ENCODE measurements around the gene TRIM36. TPM values are rescaled to one million over a fixed set of nuclear protein-coding genes. Genes with fewer than 3 reads are reported as not detected.

TRIM36 gene
- polyA plus RNA-seq, 2 donors: 0.20 to 0.37 TPM

- H3K27ac ChIP-seq (ENCODE audit: low read depth in 2 of 2, low read length in 1 of 2): no peak overlapping the region
- WGBS, 2 donors: 2% methylated on average over 39 to 41 of the region's 41 CpGs
- H3K4me3 ChIP-seq (ENCODE audit: low read depth in 1 of 2, low read length in 2 of 2): peak overlapping the region; percentile 68 to 78
- peaks cover 0 to 8% of the 10 kb centered on the region in 2 donors for H3K27me3 ChIP-seq (ENCODE audit: control insufficient read depth in 1 of 2, insufficient read depth in 2 of 2, low read length in 2 of 2)
- H3K4me1 ChIP-seq (ENCODE audit: control insufficient read depth in 2 of 2, insufficient read depth in 2 of 2, low read length in 1 of 2): peaks cover 2 to 3% of the 10 kb centered on the region in 2 donors
- H3K9me3 ChIP-seq (ENCODE audit: control insufficient read depth in 2 of 2, insufficient read depth in 1 of 2, low read depth in 1 of 2, low read length in 1 of 2): peaks cover 0 to 11% of the 10 kb centered on the region in 2 donors
- H3K36me3 ChIP-seq (ENCODE audit: control insufficient read depth in 2 of 2, insufficient read depth in 2 of 2, low read length in 1 of 2): no peaks in the 10 kb centered on the region
Observed at GRCh38 chr5:115168829-115169486, 750 bp downstream of the TRIM36 start.

GRCh38 chr5:115166744-115167393 is 2.8 kb downstream of the TRIM36 start:
- Histone ChIP-seq H3K27ac (ENCODE audit: low read depth in 2 of 2, low read length in 1 of 2) (no peak overlapping the region), H3K4me3 (ENCODE audit: low read depth in 1 of 2, low read length in 2 of 2) (no peak overlapping the region), H3K36me3 (ENCODE audit: control insufficient read depth in 2 of 2, insufficient read depth in 2 of 2, low read length in 1 of 2) (no peaks in the 10 kb centered on the region), H3K9me3 (ENCODE audit: control insufficient read depth in 2 of 2, insufficient read depth in 1 of 2, low read depth in 1 of 2, low read length in 1 of 2) (peaks cover 0 to 11% of the 10 kb centered on the region in 2 donors), H3K4me1 (ENCODE audit: control insufficient read depth in 2 of 2, insufficient read depth in 2 of 2, low read length in 1 of 2) (peaks cover 2 to 3% of the 10 kb centered on the region in 2 donors), H3K27me3 (ENCODE audit: control insufficient read depth in 1 of 2, insufficient read depth in 2 of 2, low read length in 2 of 2) (peaks cover 0 to 7% of the 10 kb centered on the region in 2 donors)
- 96 to 97% methylated on average over 11 to 12 of the region's 12 CpGs for WGBS, 2 donors

- H3K4me1 ChIP-seq (ENCODE audit: control insufficient read depth in 2 of 2, insufficient read depth in 2 of 2, low read length in 1 of 2): peaks cover 2 to 3% of the 10 kb centered on the region in 2 donors
- 78 to 86% methylated on average over 5 of the region's 5 CpGs for WGBS, 2 donors
- H3K27me3 ChIP-seq (ENCODE audit: control insufficient read depth in 1 of 2, insufficient read depth in 2 of 2, low read length in 2 of 2): peaks cover 0 to 7% of the 10 kb centered on the region in 2 donors
- no peaks in the 10 kb centered on the region for H3K36me3 ChIP-seq (ENCODE audit: control insufficient read depth in 2 of 2, insufficient read depth in 2 of 2, low read length in 1 of 2)
- no peak overlapping the region for H3K4me3 ChIP-seq (ENCODE audit: low read depth in 1 of 2, low read length in 2 of 2)
- peaks cover 0 to 11% of the 10 kb centered on the region in 2 donors for H3K9me3 ChIP-seq (ENCODE audit: control insufficient read depth in 2 of 2, insufficient read depth in 1 of 2, low read depth in 1 of 2, low read length in 1 of 2)
- no peak overlapping the region for H3K27ac ChIP-seq (ENCODE audit: low read depth in 2 of 2, low read length in 1 of 2)
Observed at GRCh38 chr5:115165790-115166189, 3.9 kb downstream of the TRIM36 start.

- Histone ChIP-seq H3K27me3 (ENCODE audit: control insufficient read depth in 1 of 2, insufficient read depth in 2 of 2, low read length in 2 of 2) (no peaks in the 10 kb centered on the region), H3K36me3 (ENCODE audit: control insufficient read depth in 2 of 2, insufficient read depth in 2 of 2, low read length in 1 of 2) (no peaks in the 10 kb centered on the region), H3K27ac (ENCODE audit: low read depth in 2 of 2, low read length in 1 of 2) (no peak overlapping the region), H3K9me3 (ENCODE audit: control insufficient read depth in 2 of 2, insufficient read depth in 1 of 2, low read depth in 1 of 2, low read length in 1 of 2) (peaks cover 0 to 6% of the 10 kb centered on the region in 2 donors), H3K4me3 (ENCODE audit: low read depth in 1 of 2, low read length in 2 of 2) (no peak overlapping the region), H3K4me1 (ENCODE audit: control insufficient read depth in 2 of 2, insufficient read depth in 2 of 2, low read length in 1 of 2) (no peaks in the 10 kb centered on the region)
- 77 to 82% methylated on average over 3 of the region's 3 CpGs for WGBS, 2 donors
Observed at GRCh38 chr5:115160975-115161475, 8.7 kb downstream of the TRIM36 start.

- no peak overlapping the region for H3K4me3 ChIP-seq (ENCODE audit: low read depth in 1 of 2, low read length in 2 of 2)
- no peaks in the 10 kb centered on the region for H3K4me1 ChIP-seq (ENCODE audit: control insufficient read depth in 2 of 2, insufficient read depth in 2 of 2, low read length in 1 of 2)
- H3K9me3 ChIP-seq (ENCODE audit: control insufficient read depth in 2 of 2, insufficient read depth in 1 of 2, low read depth in 1 of 2, low read length in 1 of 2): no peaks in the 10 kb centered on the region
- H3K27ac ChIP-seq (ENCODE audit: low read depth in 2 of 2, low read length in 1 of 2): no peak overlapping the region
- H3K36me3 ChIP-seq (ENCODE audit: control insufficient read depth in 2 of 2, insufficient read depth in 2 of 2, low read length in 1 of 2): no peaks in the 10 kb centered on the region
- WGBS, 2 donors: 89 to 90% methylated on average over 6 of the region's 6 CpGs
- H3K27me3 ChIP-seq (ENCODE audit: control insufficient read depth in 1 of 2, insufficient read depth in 2 of 2, low read length in 2 of 2): no peaks in the 10 kb centered on the region
Observed at GRCh38 chr5:115151208-115151805, 18.4 kb downstream of the TRIM36 start.

GRCh38 chr5:115150512-115150911 is 19.2 kb downstream of the TRIM36 start:
- Histone ChIP-seq H3K27me3 (ENCODE audit: control insufficient read depth in 1 of 2, insufficient read depth in 2 of 2, low read length in 2 of 2) (no peaks in the 10 kb centered on the region), H3K36me3 (ENCODE audit: control insufficient read depth in 2 of 2, insufficient read depth in 2 of 2, low read length in 1 of 2) (no peaks in the 10 kb centered on the region), H3K4me3 (ENCODE audit: low read depth in 1 of 2, low read length in 2 of 2) (no peak overlapping the region), H3K4me1 (ENCODE audit: control insufficient read depth in 2 of 2, insufficient read depth in 2 of 2, low read length in 1 of 2) (no peaks in the 10 kb centered on the region), H3K27ac (ENCODE audit: low read depth in 2 of 2, low read length in 1 of 2) (no peak overlapping the region), H3K9me3 (ENCODE audit: control insufficient read depth in 2 of 2, insufficient read depth in 1 of 2, low read depth in 1 of 2, low read length in 1 of 2) (no peaks in the 10 kb centered on the region)
- 84 to 86% methylated on average over 5 of the region's 5 CpGs for whole genome bisulfite sequencing, 2 donors

GRCh38 chr5:115147052-115147451 is 22.7 kb downstream of the TRIM36 start:
- Histone ChIP-seq H3K4me3 (ENCODE audit: low read depth in 1 of 2, low read length in 2 of 2) (no peak overlapping the region), H3K9me3 (ENCODE audit: control insufficient read depth in 2 of 2, insufficient read depth in 1 of 2, low read depth in 1 of 2, low read length in 1 of 2) (no peaks in the 10 kb centered on the region), H3K27me3 (ENCODE audit: control insufficient read depth in 1 of 2, insufficient read depth in 2 of 2, low read length in 2 of 2) (no peaks in the 10 kb centered on the region), H3K4me1 (ENCODE audit: control insufficient read depth in 2 of 2, insufficient read depth in 2 of 2, low read length in 1 of 2) (no peaks in the 10 kb centered on the region), H3K27ac (ENCODE audit: low read depth in 2 of 2, low read length in 1 of 2) (no peak overlapping the region), H3K36me3 (ENCODE audit: control insufficient read depth in 2 of 2, insufficient read depth in 2 of 2, low read length in 1 of 2) (no peaks in the 10 kb centered on the region)
- WGBS, 2 donors: 78 to 81% methylated on average over 5 of the region's 5 CpGs

- no peak overlapping the region for H3K27ac ChIP-seq (ENCODE audit: low read depth in 2 of 2, low read length in 1 of 2)
- no peaks in the 10 kb centered on the region for H3K4me1 ChIP-seq (ENCODE audit: control insufficient read depth in 2 of 2, insufficient read depth in 2 of 2, low read length in 1 of 2)
- WGBS, 2 donors: 84 to 86% methylated on average over 2 of the region's 2 CpGs
- no peaks in the 10 kb centered on the region for H3K9me3 ChIP-seq (ENCODE audit: control insufficient read depth in 2 of 2, insufficient read depth in 1 of 2, low read depth in 1 of 2, low read length in 1 of 2)
- H3K4me3 ChIP-seq (ENCODE audit: low read depth in 1 of 2, low read length in 2 of 2): no peak overlapping the region
- H3K36me3 ChIP-seq (ENCODE audit: control insufficient read depth in 2 of 2, insufficient read depth in 2 of 2, low read length in 1 of 2): no peaks in the 10 kb centered on the region
- no peaks in the 10 kb centered on the region for H3K27me3 ChIP-seq (ENCODE audit: control insufficient read depth in 1 of 2, insufficient read depth in 2 of 2, low read length in 2 of 2)
Observed at GRCh38 chr5:115136294-115136693, 33.4 kb downstream of the TRIM36 start.

GRCh38 chr5:115132465-115132864 is 37.2 kb downstream of the TRIM36 start:
- no peaks in the 10 kb centered on the region for H3K9me3 ChIP-seq (ENCODE audit: control insufficient read depth in 2 of 2, insufficient read depth in 1 of 2, low read depth in 1 of 2, low read length in 1 of 2)
- H3K4me1 ChIP-seq (ENCODE audit: control insufficient read depth in 2 of 2, insufficient read depth in 2 of 2, low read length in 1 of 2): no peaks in the 10 kb centered on the region
- 42 to 58% methylated on average over 2 of the region's 2 CpGs for WGBS, 2 donors
- H3K4me3 ChIP-seq (ENCODE audit: low read depth in 1 of 2, low read length in 2 of 2): no peak overlapping the region
- H3K27me3 ChIP-seq (ENCODE audit: control insufficient read depth in 1 of 2, insufficient read depth in 2 of 2, low read length in 2 of 2): no peaks in the 10 kb centered on the region
- H3K36me3 ChIP-seq (ENCODE audit: control insufficient read depth in 2 of 2, insufficient read depth in 2 of 2, low read length in 1 of 2): no peaks in the 10 kb centered on the region
- H3K27ac ChIP-seq (ENCODE audit: low read depth in 2 of 2, low read length in 1 of 2): no peak overlapping the region
